GM12891 (cell line): ENCODE results near the gene DDX41.

Experiments used
- POLR2A ChIP-seq: IDR thresholded peaks from 2 replicates; pipeline ENCODE4 v1.6.1; 2011; ENCODE audit warnings: low read depth, low read length, control low read depth
- TAF1 ChIP-seq: IDR thresholded peaks from 2 replicates; pipeline ENCODE4 v1.6.1; 2011; ENCODE audit warnings: low read depth, low read length, control low read depth

DNA sequence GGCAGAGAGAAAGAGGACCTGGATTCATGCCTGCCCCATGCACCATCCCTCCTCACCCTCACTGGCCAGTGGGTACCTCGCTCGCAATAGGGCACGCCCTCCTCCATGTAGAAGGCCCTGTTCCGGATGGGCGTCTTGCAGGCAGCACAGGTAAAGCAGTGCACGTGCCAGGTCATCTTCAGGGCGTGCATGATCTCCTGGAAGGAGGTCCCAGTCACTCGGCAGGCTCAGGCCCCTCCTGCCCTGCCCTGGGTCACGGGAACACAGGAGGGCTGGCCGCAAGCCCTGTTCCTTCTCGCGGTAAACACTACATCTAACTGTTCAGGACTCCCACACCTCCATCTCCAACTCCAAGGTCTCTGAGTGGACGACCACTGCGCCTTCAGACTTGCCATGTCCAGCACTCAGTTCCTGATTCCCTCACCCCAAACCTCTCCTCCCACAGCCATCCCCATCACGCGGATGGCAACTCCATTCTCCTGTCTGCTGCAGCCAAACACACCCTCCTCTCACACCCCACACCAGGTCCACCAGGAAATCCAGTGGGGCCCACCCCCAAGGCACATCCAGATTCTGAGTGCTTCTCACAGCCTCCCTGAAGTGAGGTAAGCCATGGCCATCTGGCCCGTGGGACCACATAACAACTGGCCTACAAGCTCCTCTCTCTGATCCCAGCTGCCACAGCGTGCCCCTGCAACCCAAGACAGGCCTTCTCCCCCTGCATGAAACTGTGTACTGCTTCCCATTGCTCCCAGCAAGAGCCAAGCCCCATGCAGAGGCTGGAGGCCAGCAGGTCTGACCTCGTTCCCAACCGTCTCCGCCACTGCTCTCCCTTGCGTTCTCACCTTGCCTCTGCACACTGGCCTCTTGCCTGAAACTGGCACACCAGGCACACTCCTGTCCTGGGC, 32.5 kb downstream of the DDX41 start:
- TF ChIP-seq TAF1 (no peak), POLR2A (no peak)
